ENCODE measurements around the gene LYZL1. TPM values are rescaled to one million over a fixed set of nuclear protein-coding genes. Genes with fewer than 3 reads are reported as not detected.

Gene LYZL1
- total and polyA plus RNA-seq, 9 of the 15 experiments (the other 6 are each of a cell fraction or from before 2014, with no cell fraction given): not detected

- DNase-seq (ENCODE audit: extremely low read depth in 1 of 4, low spot score in 3 of 4): no peak
- no peak for FAIRE-seq
- CTCF ChIA-PET (ENCODE audit: low intra/inter-chr PET ratio): no interaction called here
- no peaks in the 10 kb centered on the region for H3K9me1 ChIP-seq (ENCODE audit: control insufficient read depth, insufficient read depth, low read length)
- WGBS (ENCODE audit: insufficient coverage, low coverage, missing lambda C conversion rate): 2% methylated on average over 5 of the region's 5 CpGs
- no peak for TF ChIP-seq STAG1 (CRISPR knock-in tag; IDR thresholded peaks at IDR 0.05; ENCODE audit: borderline replicate concordance)
- TF ChIP-seq HNRNPL (IDR thresholded peaks at IDR 0.05; ENCODE audit: low read depth, low read length): no peak
- TF ChIP-seq ZNF175 (CRISPR knock-in tag; IDR thresholded peaks at IDR 0.05; ENCODE audit: low read depth): no peak
- TF ChIP-seq ZNF24 (IDR thresholded peaks at IDR 0.05): no peak
- TF ChIP-seq SFPQ (IDR thresholded peaks at IDR 0.05; ENCODE audit: low read depth, low read length): no peak
- no peak for TF ChIP-seq TAF15 (IDR thresholded peaks at IDR 0.05; ENCODE audit: low read depth, low read length)
- no peak for TF ChIP-seq XRCC3 (IDR thresholded peaks at IDR 0.05)
- no peak for TF ChIP-seq ARID4B (CRISPR knock-in tag; IDR thresholded peaks at IDR 0.05)
- TF ChIP-seq HDAC1 (IDR thresholded peaks at IDR 0.05): no peak
- no peak for TF ChIP-seq ZFP1 (CRISPR knock-in tag; IDR thresholded peaks at IDR 0.05)
- no peak for TF ChIP-seq NR2C2 (CRISPR knock-in tag; IDR thresholded peaks at IDR 0.05)
- no peak for TF ChIP-seq NR2C2 (tag; IDR thresholded peaks at IDR 0.05)
- H3K4me3 ChIP-seq: no peak overlapping the region
- H3K27me3 ChIP-seq (ENCODE audit: control insufficient read depth in 2 of 2, insufficient read depth in 2 of 2, low read length in 2 of 2): peaks cover 8 to 28% of the 10 kb centered on the region in 2 experiments
- H4K20me1 ChIP-seq (replicated peaks; ENCODE audit: control insufficient read depth, insufficient read depth, low read length): no peaks in the 10 kb centered on the region
- intact Hi-C loops (cut with micrococcal nuclease) (no loop called here), in situ Hi-C loops (cut with MboI) (no loop called here)
- no peak overlapping the region for H3K27ac ChIP-seq (ENCODE audit: extremely low read depth, low read depth, low read length)
- H3K4me2 ChIP-seq (ENCODE audit: insufficient read depth, low read length): no peak overlapping the region
- POLR2A ChIA-PET: no interaction called here
- H3K9me3 ChIP-seq (replicated peaks; ENCODE audit: control insufficient read depth, insufficient read depth, low read depth, low read length): no peaks in the 10 kb centered on the region
- no peak overlapping the region for H2AFZ ChIP-seq (ENCODE audit: low read depth, low read length)
- ATAC-seq: no peak
- H3K36me3 ChIP-seq (ENCODE audit: control insufficient read depth, insufficient read depth, low read length): no peaks in the 10 kb centered on the region
- no peak overlapping the region for H3K9ac ChIP-seq (ENCODE audit: insufficient read depth in 1 of 2, low read depth in 2 of 2, low read length in 2 of 2)
- BruUV-seq (replicated peaks): no TSS peak
- H3K79me2 ChIP-seq (ENCODE audit: control insufficient read depth, insufficient read depth, low read length): no peaks in the 10 kb centered on the region
- peaks cover 0 to 3% of the 10 kb centered on the region in 2 experiments; a peak in 1 of 5 replicates for H3K4me1 ChIP-seq (replicated peaks in 1 of 2; ENCODE audit: control insufficient read depth in 2 of 2, insufficient read depth in 2 of 2, low read length in 2 of 2)
These were observed 26.9 kb downstream of the LYZL1 start for GRCh38 chr10:29315814-29316213.
